ENCODE measurements around the gene RAB31. TPM values are rescaled to one million over a fixed set of nuclear protein-coding genes. Genes with fewer than 3 reads are reported as not detected.

The RAB31 gene
- total and polyA plus RNA-seq, 2 of the 13 experiments (the other 11 are each of a cell fraction or from before 2014, with no cell fraction given): 1.1 to 1.7 TPM

- TF ChIP-seq ARHGAP35 (CRISPR knock-in tag; IDR thresholded peaks at IDR 0.05; ENCODE audit: borderline replicate concordance) (no peak), FOXJ3 (CRISPR knock-in tag; IDR thresholded peaks at IDR 0.05; ENCODE audit: borderline replicate concordance) (no peak), KDM4B (CRISPR knock-in tag; IDR thresholded peaks at IDR 0.05) (no peak), SOX6 (IDR thresholded peaks at IDR 0.05) (no peak), SOX6 (CRISPR knock-in tag; IDR thresholded peaks at IDR 0.05) (peak; percentile 96), PAF1 (CRISPR knock-in tag; IDR thresholded peaks at IDR 0.05) (no peak), SMARCE1 (IDR thresholded peaks at IDR 0.05; ENCODE audit: borderline replicate concordance) (no peak), ZSCAN20 (CRISPR knock-in tag; IDR thresholded peaks at IDR 0.05; ENCODE audit: borderline replicate concordance) (no peak), ZNF616 (CRISPR knock-in tag; IDR thresholded peaks at IDR 0.05; ENCODE audit: low read depth) (no peak), ZBTB14 (CRISPR knock-in tag; IDR thresholded peaks at IDR 0.05) (no peak), ZNF879 (CRISPR knock-in tag; IDR thresholded peaks at IDR 0.05) (no peak), ZNF44 (CRISPR knock-in tag; IDR thresholded peaks at IDR 0.05) (no peak), PHB2 (IDR thresholded peaks at IDR 0.05; ENCODE audit: partially characterized antibody) (no peak), ZBTB4 (CRISPR knock-in tag; IDR thresholded peaks at IDR 0.05; ENCODE audit: borderline replicate concordance) (peak; percentile 83; the same call in 1 of the 2 replicates), PTBP1 (IDR thresholded peaks at IDR 0.05; ENCODE audit: low read depth, low read length, poor library complexity, severe bottlenecking) (no peak), DNMT1 (CRISPR knock-in tag; IDR thresholded peaks at IDR 0.05) (no peak), USF2 (IDR thresholded peaks at IDR 0.05; ENCODE audit: low read depth, low read length) (no peak), USF2 (CRISPR knock-in tag; IDR thresholded peaks at IDR 0.05; ENCODE audit: borderline replicate concordance) (no peak), ZNF446 (CRISPR knock-in tag; IDR thresholded peaks at IDR 0.05) (no peak), ZC3H4 (CRISPR knock-in tag; IDR thresholded peaks at IDR 0.05; ENCODE audit: borderline replicate concordance) (no peak), ZNF737 (CRISPR knock-in tag; IDR thresholded peaks at IDR 0.05; ENCODE audit: borderline replicate concordance) (no peak), POGK (CRISPR knock-in tag; conservative IDR thresholded peaks at IDR 0.05) (no peak)
These were observed 100.5 kb downstream of the RAB31 start (continued) for GRCh38 chr18:9808295-9809241.
